Lower leg skin (tissue), 4 donors: Measurements from ENCODE around the gene METTL6. TPM values are rescaled to one million over a fixed set of nuclear protein-coding genes. Genes with fewer than 3 reads are reported as not detected.
"Not testable (repeated sequence)": the region's sequence is repeated elsewhere in the genome, so short reads cannot be mapped to it uniquely, and the experiment has no call there.

ENCODE experiments used
- DNase-seq, 2 donors: peaks; one replicate each; pipeline ENCODE4 v3.0.0-alpha.2; 2019; ENCODE audit warnings: low spot score in 2 of 2
- H3K4me3 ChIP-seq: fragments of 200-600 bp; sonication (generic); 2 replicates; pipeline ENCODE4 v1.5.1; 2017; ENCODE audit warnings: mild to moderate bottlenecking, low read depth; ENCODE audit not compliant: poor library complexity, severe bottlenecking
- CTCF ChIP-seq, 3 donors: fragments of 450-650 bp; IDR thresholded peaks; one replicate each; pipeline ENCODE4 v1.5.1; 2016; ENCODE audit warnings: antibody characterized with exemption in 3 of 3, mild to moderate bottlenecking in 3 of 3, moderate library complexity in 2 of 3
- POLR2A ChIP-seq, 2 donors: fragments of 450-650 bp; IDR thresholded peaks; one replicate each; pipeline ENCODE4 v1.6.1; 2016 to 2017; ENCODE audit warnings: antibody characterized with exemption in 2 of 2, mild to moderate bottlenecking in 1 of 2, moderate library complexity in 1 of 2
- WGBS, 2 donors: methylation state at CpG; one replicate each; pipeline ENCODE4 v1.1.5; 2018; 5-methylcytosine and 5-hydroxymethylcytosine counted together
- intact Hi-C: fragments of 100-400 bp; cut with DNase I; formaldehyde crosslinking; loops from one replicate; pipeline ENCODE4 v1.15.0; 2023; ENCODE audit warnings: low total_unique reads
- total RNA-seq, 4 donors: library from RNA; depleted of rRNA; stranded (reverse); fragments of >200 nt; gene quantifications; one replicate each; pipeline ENCODE4 v1.1.0, GENCODE V29; 2016

The METTL6 gene
- total RNA-seq, 4 donors from 2014 or later, result 4.9 to 15.2 (median 7.9) TPM

- H3K4me3 ChIP-seq, result peak overlapping the region; percentile 97
- intact Hi-C loops, result no loop called here
- WGBS, 2 donors, result 6% methylated on average over 9 of the region's 9 CpGs
- DNase-seq, result peak in 1 of 2 donors; percentile 57
- TF ChIP-seq CTCF (IDR thresholded peaks at IDR 0.05) (no peak), POLR2A (IDR thresholded peaks at IDR 0.05) (no peak)
Observed at GRCh38 chr3:15428539-15428938, 1.2 kb upstream of the METTL6 start.

GRCh38 chr3:15427981-15428380 is 637 bp upstream of the METTL6 start:
- H3K4me3 ChIP-seq, result peak overlapping the region; percentile 97
- 1% methylated on average over 11 of the region's 11 CpGs for WGBS, 2 donors
- no peak for DNase-seq
- TF ChIP-seq CTCF (IDR thresholded peaks at IDR 0.05) (no peak), POLR2A (IDR thresholded peaks at IDR 0.05) (no peak)
- intact Hi-C loops, result no loop called here

DNA sequence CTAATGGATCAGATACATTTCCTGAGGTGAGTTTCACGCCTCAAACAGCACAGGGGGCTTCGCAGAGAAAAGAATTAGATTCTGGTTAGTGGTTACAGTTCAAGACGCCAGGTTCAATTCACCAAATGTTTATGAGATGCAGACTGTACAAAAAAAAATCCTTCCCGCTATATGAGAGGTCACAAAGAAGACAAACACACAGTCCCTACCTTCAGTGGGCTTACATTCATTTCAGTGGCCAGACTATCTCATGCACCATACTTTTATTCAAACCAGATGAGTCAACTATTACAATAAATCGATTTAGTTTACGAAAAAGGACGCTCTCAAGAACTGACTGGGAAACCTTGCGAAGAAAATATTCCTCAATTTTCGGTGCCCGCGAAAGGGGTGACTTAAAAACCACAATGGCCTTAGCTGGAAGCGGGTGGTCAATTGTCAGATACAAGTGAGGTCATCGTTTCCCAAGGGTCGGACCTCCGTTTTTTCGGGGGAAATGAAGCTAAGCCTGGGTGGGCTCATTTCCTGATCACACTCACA is 695 bp downstream of the METTL6 start:
- intact Hi-C loops, result no loop called here
- TF ChIP-seq CTCF (IDR thresholded peaks at IDR 0.05), result no peak
- no peak for TF ChIP-seq POLR2A (IDR thresholded peaks at IDR 0.05)

GRCh38 chr3:15420871-15421270 is 6.5 kb downstream of the METTL6 start:
- 80 to 85% methylated on average over 4 of the region's 4 CpGs for WGBS, 2 donors
- intact Hi-C loops, result no loop called here
- TF ChIP-seq CTCF (IDR thresholded peaks at IDR 0.05) (no peak), POLR2A (IDR thresholded peaks at IDR 0.05) (no peak)
- DNase-seq, result no peak
- no peak overlapping the region for H3K4me3 ChIP-seq

More for the DNA sequence above, 695 bp downstream of the METTL6 start:
- peak overlapping the region; percentile 97 for H3K4me3 ChIP-seq
- 47 to 48% methylated on average over 16 of the region's 16 CpGs for WGBS, 2 donors
- DNase-seq, result no peak

- 93 to 96% methylated on average over 7 of the region's 7 CpGs for WGBS, 2 donors
- H3K4me3 ChIP-seq, DNase-seq: not testable (repeated sequence)
- intact Hi-C loops, result loop anchor here (5.0 kb wide), 1 partner anchor 841 kb away; no protein-coding TSS in a partner anchor
Observed at GRCh38 chr3:15410966-15411365, 16.4 kb downstream of the METTL6 start.

- no peak overlapping the region for H3K4me3 ChIP-seq
- intact Hi-C loops, result loop anchor here (5.0 to 10.0 kb wide), 2 partner anchors 205 to 843 kb away; partner anchors contain the start of gene CAPN7
- DNase-seq, result no peak
- no peak for TF ChIP-seq POLR2A (IDR thresholded peaks at IDR 0.05)
- TF ChIP-seq CTCF (IDR thresholded peaks at IDR 0.05), result no peak
- WGBS, 2 donors, result 91 to 94% methylated on average over 2 of the region's 2 CpGs
Observed at GRCh38 chr3:15409774-15410173, 17.6 kb downstream of the METTL6 start.
